CD14-positive monocyte (primary cell): ENCODE results near the gene AZGP1. TPM values are rescaled to one million over a fixed set of nuclear protein-coding genes. Genes with fewer than 3 reads are reported as not detected.
"Not testable (repeated sequence)": the region's sequence is repeated elsewhere in the genome, so short reads cannot be mapped to it uniquely, and the experiment has no call there.

ENCODE experiments used
- DNase-seq, 3 donors: peaks; one replicate each; pipeline ENCODE4 v3.0.0-alpha.2; 2011 to 2022
- H2AFZ ChIP-seq: 2 replicates; pipeline ENCODE4 v1.6.0; 2012; ENCODE audit warnings: mild to moderate bottlenecking, low read depth, low read length, inconsistent platforms; ENCODE audit not compliant: insufficient read depth, poor library complexity, severe bottlenecking
- H3K27ac ChIP-seq, 2 donors: 1 replicate in 1 of 2; 2 replicates in 1 of 2; pipeline ENCODE4 v1.5.1; 2012 to 2013; ENCODE audit warnings: low read length in 2 of 2, control low read depth in 1 of 2, inconsistent platforms in 1 of 2, low read depth in 1 of 2, mild to moderate bottlenecking in 1 of 2
- H3K27me3 ChIP-seq, 2 donors: one replicate each; pipeline versions ENCODE4 v1.6.0 to v1.6.1; 2011 to 2013; ENCODE audit warnings: low read length in 2 of 2; ENCODE audit not compliant: control insufficient read depth in 2 of 2, insufficient read depth in 2 of 2
- H3K36me3 ChIP-seq, 2 donors: replicated peaks in 1 of 2; 1 replicate in 1 of 2; 2 replicates in 1 of 2; pipeline versions ENCODE4 v1.5.1 to v1.6.1; 2012 to 2013; ENCODE audit warnings: low read length in 2 of 2, control low read depth in 1 of 2, inconsistent platforms in 1 of 2, mild to moderate bottlenecking in 1 of 2; ENCODE audit not compliant: insufficient read depth in 2 of 2, control insufficient read depth in 1 of 2
- H3K4me1 ChIP-seq, 2 donors: 1 replicate in 1 of 2; 2 replicates in 1 of 2; pipeline versions ENCODE4 v1.5.1 to v1.6.1; 2012 to 2013; ENCODE audit warnings: low read length in 2 of 2, control low read depth in 1 of 2, inconsistent platforms in 1 of 2, mild to moderate bottlenecking in 1 of 2, moderate library complexity in 1 of 2; ENCODE audit not compliant: insufficient read depth in 2 of 2, control insufficient read depth in 1 of 2
- H3K4me2 ChIP-seq: replicated peaks from 2 replicates; pipeline ENCODE3; 2012; ENCODE audit warnings: low read length, moderate library complexity, mild to moderate bottlenecking; ENCODE audit not compliant: poor library complexity, severe bottlenecking; ENCODE audit errors: extremely low read depth
- H3K4me3 ChIP-seq, 3 experiments: fragments of 200-600 bp in 1 of 3; sonication (generic) in 1 of 3; replicated peaks in 1 of 3; 1 replicate in 2 of 3; 2 replicates in 1 of 3; pipeline ENCODE4 v1.5.1; 2011 to 2013; ENCODE audit warnings: low read length in 3 of 3, mild to moderate bottlenecking in 3 of 3, control low read depth in 2 of 3, low read depth in 2 of 3, inconsistent platforms in 1 of 3, moderate library complexity in 1 of 3
- H3K79me2 ChIP-seq: 2 replicates; pipeline ENCODE4 v1.6.0; 2012; ENCODE audit warnings: mild to moderate bottlenecking, control low read depth, inconsistent platforms, low read length, moderate library complexity; ENCODE audit not compliant: insufficient read depth
- H3K9ac ChIP-seq: 2 replicates; pipeline ENCODE4 v1.6.0; 2017; ENCODE audit warnings: low read length, mild to moderate bottlenecking; ENCODE audit not compliant: insufficient read depth, poor library complexity, severe bottlenecking
- H3K9me3 ChIP-seq, 2 donors: replicated peaks in 1 of 2; 1 replicate in 1 of 2; 2 replicates in 1 of 2; pipeline versions ENCODE4 v1.5.1 to v1.6.1; 2012 to 2013; ENCODE audit warnings: low read length in 2 of 2, control low read depth in 1 of 2; ENCODE audit not compliant: control insufficient read depth in 1 of 2, insufficient read depth in 1 of 2
- H4K20me1 ChIP-seq: 2 replicates; pipeline ENCODE4 v1.6.0; 2012; ENCODE audit warnings: mild to moderate bottlenecking, low read length, control low read depth, moderate library complexity; ENCODE audit not compliant: insufficient read depth
- H3K27ac Mint-ChIP-seq, 7 donors: one replicate each; pipeline ENCODE4 v1.8.0; 2020; ENCODE audit warnings: mild to moderate bottlenecking in 7 of 7, mixed read lengths in 7 of 7, moderate library complexity in 6 of 7, inconsistent platforms in 2 of 7
- H3K27me3 Mint-ChIP-seq, 3 donors: one replicate each; pipeline ENCODE4 v1.8.0; 2021 to 2022; ENCODE audit warnings: low read depth in 3 of 3, mild to moderate bottlenecking in 3 of 3, mixed read lengths in 3 of 3, moderate library complexity in 3 of 3, inconsistent platforms in 1 of 3
- H3K36me3 Mint-ChIP-seq, 2 donors: one replicate each; pipeline ENCODE4 v1.8.0; 2020; ENCODE audit warnings: mixed read lengths in 2 of 2, inconsistent platforms in 1 of 2, mild to moderate bottlenecking in 1 of 2
- H3K4me1 Mint-ChIP-seq: one replicate; pipeline ENCODE4 v1.8.0; 2020; ENCODE audit warnings: mild to moderate bottlenecking, mixed read lengths
- H3K4me3 Mint-ChIP-seq, 2 donors: one replicate each; pipeline ENCODE4 v1.8.0; 2020; ENCODE audit warnings: mild to moderate bottlenecking in 2 of 2, mixed read lengths in 2 of 2, moderate library complexity in 1 of 2
- H3K9me3 Mint-ChIP-seq, 7 donors: one replicate each; pipeline ENCODE4 v1.8.0; 2020 to 2022; ENCODE audit warnings: mixed read lengths in 7 of 7, mild to moderate bottlenecking in 6 of 7, moderate library complexity in 6 of 7, inconsistent platforms in 2 of 7
- CTCF ChIP-seq: fragments of 200-600 bp; IDR thresholded peaks from one replicate; pipeline ENCODE4 v1.8.0; 2022; ENCODE audit warnings: antibody characterized with exemption, mild to moderate bottlenecking
- WGBS: methylation state at CpG from one replicate; pipeline ENCODE4 v1.1.5; 2013; ENCODE audit warnings: missing lambda C conversion rate; ENCODE audit not compliant: insufficient coverage; 5-methylcytosine and 5-hydroxymethylcytosine counted together
- intact Hi-C, 2 donors: fragments of 100-400 bp; cut with micrococcal nuclease; formaldehyde crosslinking; loops; one replicate each; pipeline versions ENCODE4 v1.15.0 to v1.15.1; 2023
- polyA plus RNA-seq, 3 donors: library from polyadenylated mRNA; depleted of rRNA in 1 of 3; unstranded in 2 of 3; stranded (reverse) in 1 of 3; fragments of 300-500 nt in 2 of 3; fragments of >200 nt in 1 of 3; fragmentation: Illumina TruSeq in 2 of 3; gene quantifications; 1 replicate in 2 of 3; 2 replicates in 1 of 3; pipeline ENCODE4 v1.2.3, GENCODE V29; 2012 to 2021

The AZGP1 gene
- polyA plus RNA-seq, 3 donors, result not detected

GRCh38 chr7:100013328-100013676 lies 37.5 kb upstream of the AZGP1 start:
- 100% methylated on average over 1 of the region's 3 CpGs for WGBS
- H3K27me3 ChIP-seq, result no peaks in the 10 kb centered on the region
- H4K20me1 ChIP-seq, result peaks cover 2% of the 10 kb centered on the region
- Mint-ChIP-seq H3K36me3 (peaks cover 2 to 6% of the 10 kb centered on the region in 2 donors), H3K4me3 (no peak overlapping the region), H3K27me3 (peaks cover 0 to 2% (median 0%) of the 10 kb centered on the region in 3 donors), H3K4me1 (peaks cover 35% of the 10 kb centered on the region), H3K9me3 (no peaks in the 10 kb centered on the region), H3K27ac (peak overlapping the region in 1 of 7 donors; percentile 35)
- no peak for TF ChIP-seq CTCF
- intact Hi-C loops, result loop anchor here (10.0 kb wide), 1 partner anchor 71 kb away; the partner anchor contains the start of genes COPS6 (in 2 of the 2) and ZNF3 (in 2 of the 2)
- H3K36me3 ChIP-seq, result no peaks in the 10 kb centered on the region
- H3K27ac ChIP-seq, result no peak overlapping the region
- peak overlapping the region; percentile 36 for H2AFZ ChIP-seq
- peak in 1 of 3 donors; percentile 42 for DNase-seq
- H3K4me3 ChIP-seq, result no peak overlapping the region
- peaks cover 29% of the 10 kb centered on the region for H3K79me2 ChIP-seq
- H3K9ac ChIP-seq, result no peak overlapping the region
- H3K9me3 ChIP-seq, result no peaks in the 10 kb centered on the region
- no peak overlapping the region for H3K4me2 ChIP-seq
- H3K4me1 ChIP-seq, result peaks cover 28 to 38% of the 10 kb centered on the region in 2 donors

GRCh38 chr7:100012385-100013327 lies 36.8 kb upstream of the AZGP1 start:
- H3K4me3 Mint-ChIP-seq, H3K36me3 Mint-ChIP-seq, H3K27me3 ChIP-seq, H3K9ac ChIP-seq, H3K36me3 ChIP-seq, H3K27ac ChIP-seq, H3K27me3 Mint-ChIP-seq, H3K9me3 ChIP-seq, H4K20me1 ChIP-seq, H3K9me3 Mint-ChIP-seq, H3K4me2 ChIP-seq, H3K4me3 ChIP-seq: not testable (repeated sequence)
- Mint-ChIP-seq H3K27ac (peak overlapping the region in 1 of 7 donors; percentile 35), H3K4me1 (peaks cover 32% of the 10 kb centered on the region)
- peak overlapping the region; percentile 36 for H2AFZ ChIP-seq
- H3K4me1 ChIP-seq, result peaks cover 28 to 37% of the 10 kb centered on the region in 2 donors
- peak in 2 of 3 donors; percentile 18 to 26 for DNase-seq
- H3K79me2 ChIP-seq, result peaks cover 23% of the 10 kb centered on the region
- intact Hi-C loops, result loop anchor here (10.0 kb wide), 1 partner anchor 72 kb away; the partner anchor contains the start of genes COPS6 (in 2 of the 2) and ZNF3 (in 2 of the 2)
- WGBS, result 56% methylated on average over 6 of the region's 14 CpGs
